ENCODE results near the gene POLA1.

Gene POLA1

GRCh38 chrX:24702362-24703184 lies 8.9 kb downstream of the POLA1 start:
- no peak overlapping the region for H3K9ac ChIP-seq (ENCODE audit: low read depth, low read length)
- H3K9me3 ChIP-seq (ENCODE audit: control insufficient read depth, insufficient read depth, low read length) = no peaks in the 10 kb centered on the region
- no peaks in the 10 kb centered on the region for H3K27me3 ChIP-seq (ENCODE audit: control insufficient read depth, insufficient read depth, low read length)
- no peaks in the 10 kb centered on the region for H3K4me1 ChIP-seq (ENCODE audit: control insufficient read depth, insufficient read depth, low read length)
- H3K4me3 ChIP-seq (ENCODE audit: low read depth, low read length) = no peak overlapping the region
- H3K36me3 ChIP-seq (ENCODE audit: control insufficient read depth, insufficient read depth, low read length) = peaks cover 31% of the 10 kb centered on the region

- Histone ChIP-seq H3K36me3 (ENCODE audit: control insufficient read depth, insufficient read depth, low read length) (peaks cover 31% of the 10 kb centered on the region), H3K9me3 (ENCODE audit: control insufficient read depth, insufficient read depth, low read length) (no peaks in the 10 kb centered on the region), H3K4me1 (ENCODE audit: control insufficient read depth, insufficient read depth, low read length) (no peaks in the 10 kb centered on the region), H3K9ac (ENCODE audit: low read depth, low read length) (no peak overlapping the region), H3K4me3 (ENCODE audit: low read depth, low read length) (no peak overlapping the region), H3K27me3 (ENCODE audit: control insufficient read depth, insufficient read depth, low read length) (no peaks in the 10 kb centered on the region)
Observed at GRCh38 chrX:24703185-24703494, 9.4 kb downstream of the POLA1 start.

GRCh38 chrX:24718771-24719170 lies 25.1 kb downstream of the POLA1 start:
- Histone ChIP-seq H3K9me3 (ENCODE audit: control insufficient read depth, insufficient read depth, low read length) (no peaks in the 10 kb centered on the region), H3K4me1 (ENCODE audit: control insufficient read depth, insufficient read depth, low read length) (peaks cover 2% of the 10 kb centered on the region), H3K9ac (ENCODE audit: low read depth, low read length) (no peak overlapping the region), H3K36me3 (ENCODE audit: control insufficient read depth, insufficient read depth, low read length) (peaks cover 10% of the 10 kb centered on the region), H3K27me3 (ENCODE audit: control insufficient read depth, insufficient read depth, low read length) (no peaks in the 10 kb centered on the region), H3K4me3 (ENCODE audit: low read depth, low read length) (no peak overlapping the region)

GRCh38 chrX:24720036-24720435 lies 26.3 kb downstream of the POLA1 start:
- Histone ChIP-seq H3K36me3 (ENCODE audit: control insufficient read depth, insufficient read depth, low read length) (peaks cover 10% of the 10 kb centered on the region), H3K27me3 (ENCODE audit: control insufficient read depth, insufficient read depth, low read length) (no peaks in the 10 kb centered on the region)

GRCh38 chrX:24728530-24728929 lies 34.8 kb downstream of the POLA1 start:
- Histone ChIP-seq H3K4me3 (ENCODE audit: low read depth, low read length) (no peak overlapping the region), H3K9ac (ENCODE audit: low read depth, low read length) (no peak overlapping the region), H3K27me3 (ENCODE audit: control insufficient read depth, insufficient read depth, low read length) (no peaks in the 10 kb centered on the region), H3K36me3 (ENCODE audit: control insufficient read depth, insufficient read depth, low read length) (peaks cover 7% of the 10 kb centered on the region), H3K9me3 (ENCODE audit: control insufficient read depth, insufficient read depth, low read length) (no peaks in the 10 kb centered on the region), H3K4me1 (ENCODE audit: control insufficient read depth, insufficient read depth, low read length) (no peaks in the 10 kb centered on the region)

More at GRCh38 chrX:24720036-24720435, 26.3 kb downstream of the POLA1 start:
- no peak overlapping the region for H3K9ac ChIP-seq (ENCODE audit: low read depth, low read length)
- H3K9me3 ChIP-seq (ENCODE audit: control insufficient read depth, insufficient read depth, low read length) = no peaks in the 10 kb centered on the region
- peaks cover 2% of the 10 kb centered on the region for H3K4me1 ChIP-seq (ENCODE audit: control insufficient read depth, insufficient read depth, low read length)
- no peak overlapping the region for H3K4me3 ChIP-seq (ENCODE audit: low read depth, low read length)

GRCh38 chrX:24732766-24733500 lies 39.2 kb downstream of the POLA1 start:
- no peaks in the 10 kb centered on the region for H3K27me3 ChIP-seq (ENCODE audit: control insufficient read depth, insufficient read depth, low read length)
- no peaks in the 10 kb centered on the region for H3K4me1 ChIP-seq (ENCODE audit: control insufficient read depth, insufficient read depth, low read length)
- no peaks in the 10 kb centered on the region for H3K36me3 ChIP-seq (ENCODE audit: control insufficient read depth, insufficient read depth, low read length)
- no peak overlapping the region for H3K4me3 ChIP-seq (ENCODE audit: low read depth, low read length)
- no peaks in the 10 kb centered on the region for H3K9me3 ChIP-seq (ENCODE audit: control insufficient read depth, insufficient read depth, low read length)
- H3K9ac ChIP-seq (ENCODE audit: low read depth, low read length) = no peak overlapping the region

- no peaks in the 10 kb centered on the region for H3K9me3 ChIP-seq (ENCODE audit: control insufficient read depth, insufficient read depth, low read length)
- H3K4me3 ChIP-seq (ENCODE audit: low read depth, low read length) = no peak overlapping the region
- no peaks in the 10 kb centered on the region for H3K27me3 ChIP-seq (ENCODE audit: control insufficient read depth, insufficient read depth, low read length)
- H3K9ac ChIP-seq (ENCODE audit: low read depth, low read length) = no peak overlapping the region
- H3K36me3 ChIP-seq (ENCODE audit: control insufficient read depth, insufficient read depth, low read length) = peaks cover 3% of the 10 kb centered on the region
- H3K4me1 ChIP-seq (ENCODE audit: control insufficient read depth, insufficient read depth, low read length) = no peaks in the 10 kb centered on the region
Observed at GRCh38 chrX:24741330-24741729, 47.6 kb downstream of the POLA1 start.

- no peaks in the 10 kb centered on the region for H3K27me3 ChIP-seq (ENCODE audit: control insufficient read depth, insufficient read depth, low read length)
- H3K9me3 ChIP-seq (ENCODE audit: control insufficient read depth, insufficient read depth, low read length) = no peaks in the 10 kb centered on the region
- H3K4me1 ChIP-seq (ENCODE audit: control insufficient read depth, insufficient read depth, low read length) = no peaks in the 10 kb centered on the region
- H3K9ac ChIP-seq (ENCODE audit: low read depth, low read length) = no peak overlapping the region
- H3K4me3 ChIP-seq (ENCODE audit: low read depth, low read length) = no peak overlapping the region
- no peaks in the 10 kb centered on the region for H3K36me3 ChIP-seq (ENCODE audit: control insufficient read depth, insufficient read depth, low read length)
Observed at GRCh38 chrX:24748196-24748595, 54.5 kb downstream of the POLA1 start.

- Histone ChIP-seq H3K4me1 (ENCODE audit: control insufficient read depth, insufficient read depth, low read length) (no peaks in the 10 kb centered on the region), H3K27me3 (ENCODE audit: control insufficient read depth, insufficient read depth, low read length) (no peaks in the 10 kb centered on the region), H3K36me3 (ENCODE audit: control insufficient read depth, insufficient read depth, low read length) (peaks cover 3% of the 10 kb centered on the region), H3K9me3 (ENCODE audit: control insufficient read depth, insufficient read depth, low read length) (no peaks in the 10 kb centered on the region), H3K4me3 (ENCODE audit: low read depth, low read length) (no peak overlapping the region), H3K9ac (ENCODE audit: low read depth, low read length) (no peak overlapping the region)
Observed at GRCh38 chrX:24759786-24760185, 66.1 kb downstream of the POLA1 start.

- no peak overlapping the region for H3K4me3 ChIP-seq (ENCODE audit: low read depth, low read length)
- no peak overlapping the region for H3K9ac ChIP-seq (ENCODE audit: low read depth, low read length)
- no peaks in the 10 kb centered on the region for H3K9me3 ChIP-seq (ENCODE audit: control insufficient read depth, insufficient read depth, low read length)
- peaks cover 3% of the 10 kb centered on the region for H3K36me3 ChIP-seq (ENCODE audit: control insufficient read depth, insufficient read depth, low read length)
- no peaks in the 10 kb centered on the region for H3K27me3 ChIP-seq (ENCODE audit: control insufficient read depth, insufficient read depth, low read length)
- no peaks in the 10 kb centered on the region for H3K4me1 ChIP-seq (ENCODE audit: control insufficient read depth, insufficient read depth, low read length)
Observed at GRCh38 chrX:24760363-24761000, 66.8 kb downstream of the POLA1 start.

- Histone ChIP-seq H3K27me3 (ENCODE audit: control insufficient read depth, insufficient read depth, low read length) (no peaks in the 10 kb centered on the region), H3K9me3 (ENCODE audit: control insufficient read depth, insufficient read depth, low read length) (no peaks in the 10 kb centered on the region), H3K36me3 (ENCODE audit: control insufficient read depth, insufficient read depth, low read length) (peaks cover 3% of the 10 kb centered on the region), H3K4me3 (ENCODE audit: low read depth, low read length) (no peak overlapping the region), H3K4me1 (ENCODE audit: control insufficient read depth, insufficient read depth, low read length) (no peaks in the 10 kb centered on the region), H3K9ac (ENCODE audit: low read depth, low read length) (no peak overlapping the region)
Observed at GRCh38 chrX:24761306-24761705, 67.6 kb downstream of the POLA1 start.

- no peak overlapping the region for H3K4me3 ChIP-seq (ENCODE audit: low read depth, low read length)
- no peak overlapping the region for H3K9ac ChIP-seq (ENCODE audit: low read depth, low read length)
- H3K36me3 ChIP-seq (ENCODE audit: control insufficient read depth, insufficient read depth, low read length) = peaks cover 3% of the 10 kb centered on the region
Observed at GRCh38 chrX:24763989-24764388, 70.3 kb downstream of the POLA1 start.

More at GRCh38 chrX:24763989-24764388, 70.3 kb downstream of the POLA1 start:
- no peaks in the 10 kb centered on the region for H3K9me3 ChIP-seq (ENCODE audit: control insufficient read depth, insufficient read depth, low read length)
- H3K4me1 ChIP-seq (ENCODE audit: control insufficient read depth, insufficient read depth, low read length) = no peaks in the 10 kb centered on the region
- no peaks in the 10 kb centered on the region for H3K27me3 ChIP-seq (ENCODE audit: control insufficient read depth, insufficient read depth, low read length)

Data from iPS-15b (cell line).